ENCODE data around the gene NRXN3. TPM values are rescaled to one million over a fixed set of nuclear protein-coding genes. Genes with fewer than 3 reads are reported as not detected.
A peak's percentile ranks its signal among the peaks of the same experiment; 100 is the strongest.

NRXN3 gene
- total and polyA plus RNA-seq, 2 of the 13 experiments (the other 11 are each of a cell fraction or from before 2014, with no cell fraction given), result 0.03 TPM; not detected in 1

- 0% methylated on average over 3 of the region's 3 CpGs for WGBS (ENCODE audit: low lambda C conversion rate)
- ChIA-PET CTCF (ENCODE audit: low intra/inter-chr PET ratio, low total read pairs) (no interaction called here), POLR2A (no interaction called here)
- no peak for DNase-seq (ENCODE audit: low spot score)
- Histone ChIP-seq H3K4me2 (ENCODE audit: low read depth, low read length) (no peak overlapping the region), H3K9ac (ENCODE audit: insufficient read depth, low read depth, low read length) (no peak overlapping the region), H3K4me3 (replicated peaks in 1 of 3; ENCODE audit: insufficient read depth in 1 of 3, low read depth in 2 of 3, low read length in 3 of 3) (no peak overlapping the region), H3K36me3 (replicated peaks in 1 of 2; ENCODE audit: control insufficient read depth in 1 of 2, insufficient read depth in 2 of 2, low read length in 2 of 2) (no peaks in the 10 kb centered on the region), H3K4me1 (ENCODE audit: insufficient read depth, low read length) (no peaks in the 10 kb centered on the region), H3K9me3 (ENCODE audit: low read length) (no peaks in the 10 kb centered on the region), H3K27me3 (ENCODE audit: control insufficient read depth in 1 of 2, insufficient read depth in 2 of 2, low read length in 2 of 2) (no peaks in the 10 kb centered on the region), H4K20me1 (ENCODE audit: insufficient read depth, low read length) (no peaks in the 10 kb centered on the region), H2AFZ (ENCODE audit: low read length) (no peak overlapping the region), H3K27ac (ENCODE audit: extremely low read length, insufficient read depth, low read length) (no peak overlapping the region), H3K79me2 (ENCODE audit: insufficient read depth, low read length) (no peaks in the 10 kb centered on the region)
- no peak for ATAC-seq
- no TSS peak for BruUV-seq (replicated peaks)
- TF ChIP-seq MIER2 (CRISPR knock-in tag; IDR thresholded peaks at IDR 0.05), result peak; percentile 93
- no peak for TF ChIP-seq ZSCAN5A (CRISPR knock-in tag; IDR thresholded peaks at IDR 0.05; ENCODE audit: borderline replicate concordance)
- no peak for TF ChIP-seq FOXO1 (CRISPR knock-in tag; IDR thresholded peaks at IDR 0.05)
- TF ChIP-seq, protein P1, sequence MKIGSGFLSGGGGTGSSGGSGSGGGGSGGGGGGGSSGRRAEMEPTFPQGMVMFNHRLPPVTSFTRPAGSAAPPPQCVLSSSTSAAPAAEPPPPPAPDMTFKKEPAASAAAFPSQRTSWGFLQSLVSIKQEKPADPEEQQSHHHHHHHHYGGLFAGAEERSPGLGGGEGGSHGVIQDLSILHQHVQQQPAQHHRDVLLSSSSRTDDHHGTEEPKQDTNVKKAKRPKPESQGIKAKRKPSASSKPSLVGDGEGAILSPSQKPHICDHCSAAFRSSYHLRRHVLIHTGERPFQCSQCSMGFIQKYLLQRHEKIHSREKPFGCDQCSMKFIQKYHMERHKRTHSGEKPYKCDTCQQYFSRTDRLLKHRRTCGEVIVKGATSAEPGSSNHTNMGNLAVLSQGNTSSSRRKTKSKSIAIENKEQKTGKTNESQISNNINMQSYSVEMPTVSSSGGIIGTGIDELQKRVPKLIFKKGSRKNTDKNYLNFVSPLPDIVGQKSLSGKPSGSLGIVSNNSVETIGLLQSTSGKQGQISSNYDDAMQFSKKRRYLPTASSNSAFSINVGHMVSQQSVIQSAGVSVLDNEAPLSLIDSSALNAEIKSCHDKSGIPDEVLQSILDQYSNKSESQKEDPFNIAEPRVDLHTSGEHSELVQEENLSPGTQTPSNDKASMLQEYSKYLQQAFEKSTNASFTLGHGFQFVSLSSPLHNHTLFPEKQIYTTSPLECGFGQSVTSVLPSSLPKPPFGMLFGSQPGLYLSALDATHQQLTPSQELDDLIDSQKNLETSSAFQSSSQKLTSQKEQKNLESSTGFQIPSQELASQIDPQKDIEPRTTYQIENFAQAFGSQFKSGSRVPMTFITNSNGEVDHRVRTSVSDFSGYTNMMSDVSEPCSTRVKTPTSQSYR (CRISPR knock-in tag; IDR thresholded peaks at IDR 0.05; ENCODE audit: borderline replicate concordance), result no peak
- TF ChIP-seq TARDBP (CRISPR knock-in tag; IDR thresholded peaks at IDR 0.05), result no peak
- no peak for TF ChIP-seq SALL1 (CRISPR knock-in tag; IDR thresholded peaks at IDR 0.05)
- TF ChIP-seq ZFP36L2 (CRISPR knock-in tag; IDR thresholded peaks at IDR 0.05), result no peak
- no peak for TF ChIP-seq ZNF550 (CRISPR knock-in tag; IDR thresholded peaks at IDR 0.05; ENCODE audit: borderline replicate concordance)
- TF ChIP-seq ARHGAP35 (CRISPR knock-in tag; IDR thresholded peaks at IDR 0.05; ENCODE audit: borderline replicate concordance), result no peak
- TF ChIP-seq ZNF317 (CRISPR knock-in tag; IDR thresholded peaks at IDR 0.05), result no peak
- TF ChIP-seq, protein P2, sequence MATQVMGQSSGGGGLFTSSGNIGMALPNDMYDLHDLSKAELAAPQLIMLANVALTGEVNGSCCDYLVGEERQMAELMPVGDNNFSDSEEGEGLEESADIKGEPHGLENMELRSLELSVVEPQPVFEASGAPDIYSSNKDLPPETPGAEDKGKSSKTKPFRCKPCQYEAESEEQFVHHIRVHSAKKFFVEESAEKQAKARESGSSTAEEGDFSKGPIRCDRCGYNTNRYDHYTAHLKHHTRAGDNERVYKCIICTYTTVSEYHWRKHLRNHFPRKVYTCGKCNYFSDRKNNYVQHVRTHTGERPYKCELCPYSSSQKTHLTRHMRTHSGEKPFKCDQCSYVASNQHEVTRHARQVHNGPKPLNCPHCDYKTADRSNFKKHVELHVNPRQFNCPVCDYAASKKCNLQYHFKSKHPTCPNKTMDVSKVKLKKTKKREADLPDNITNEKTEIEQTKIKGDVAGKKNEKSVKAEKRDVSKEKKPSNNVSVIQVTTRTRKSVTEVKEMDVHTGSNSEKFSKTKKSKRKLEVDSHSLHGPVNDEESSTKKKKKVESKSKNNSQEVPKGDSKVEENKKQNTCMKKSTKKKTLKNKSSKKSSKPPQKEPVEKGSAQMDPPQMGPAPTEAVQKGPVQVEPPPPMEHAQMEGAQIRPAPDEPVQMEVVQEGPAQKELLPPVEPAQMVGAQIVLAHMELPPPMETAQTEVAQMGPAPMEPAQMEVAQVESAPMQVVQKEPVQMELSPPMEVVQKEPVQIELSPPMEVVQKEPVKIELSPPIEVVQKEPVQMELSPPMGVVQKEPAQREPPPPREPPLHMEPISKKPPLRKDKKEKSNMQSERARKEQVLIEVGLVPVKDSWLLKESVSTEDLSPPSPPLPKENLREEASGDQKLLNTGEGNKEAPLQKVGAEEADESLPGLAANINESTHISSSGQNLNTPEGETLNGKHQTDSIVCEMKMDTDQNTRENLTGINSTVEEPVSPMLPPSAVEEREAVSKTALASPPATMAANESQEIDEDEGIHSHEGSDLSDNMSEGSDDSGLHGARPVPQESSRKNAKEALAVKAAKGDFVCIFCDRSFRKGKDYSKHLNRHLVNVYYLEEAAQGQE (IDR thresholded peaks at IDR 0.05; ENCODE audit: borderline replicate concordance in 1 of 2, low read depth in 1 of 2, low read length in 2 of 2), result peak; percentile 58 to 97
- no peak for TF ChIP-seq MED13 (CRISPR knock-in tag; IDR thresholded peaks at IDR 0.05)
- peak; percentile 73 for TF ChIP-seq EHMT2 (IDR thresholded peaks at IDR 0.05; ENCODE audit: borderline replicate concordance, low read depth, low read length)
- no peak for TF ChIP-seq SAFB2 (CRISPR knock-in tag; IDR thresholded peaks at IDR 0.05; ENCODE audit: borderline replicate concordance, low read depth)
- TF ChIP-seq ZNF30 (CRISPR knock-in tag; IDR thresholded peaks at IDR 0.05), result no peak
- TF ChIP-seq GATA4 (IDR thresholded peaks at IDR 0.05; ENCODE audit: borderline replicate concordance, low read depth), result no peak
- in situ Hi-C loops (cut with HindIII; ENCODE audit: extremely low pct_ligation_motif_present, low pct_unique_long_range_greater_than_20kb) (no loop called here), intact Hi-C loops (cut with micrococcal nuclease; ENCODE audit: unreplicated experiment) (no loop called here)
- FAIRE-seq, result no peak
These were observed 229.2 kb downstream of the NRXN3 start for GRCh38 chr14:78399316-78399889.

Measured in HepG2 (cell line).